ENCODE data around the gene FABP6. TPM values are rescaled to one million over a fixed set of nuclear protein-coding genes. Genes with fewer than 3 reads are reported as not detected.

Gene FABP6
- total RNA-seq, 4 donors from 2014 or later, result 1.0 TPM; not detected in 3

DNA sequence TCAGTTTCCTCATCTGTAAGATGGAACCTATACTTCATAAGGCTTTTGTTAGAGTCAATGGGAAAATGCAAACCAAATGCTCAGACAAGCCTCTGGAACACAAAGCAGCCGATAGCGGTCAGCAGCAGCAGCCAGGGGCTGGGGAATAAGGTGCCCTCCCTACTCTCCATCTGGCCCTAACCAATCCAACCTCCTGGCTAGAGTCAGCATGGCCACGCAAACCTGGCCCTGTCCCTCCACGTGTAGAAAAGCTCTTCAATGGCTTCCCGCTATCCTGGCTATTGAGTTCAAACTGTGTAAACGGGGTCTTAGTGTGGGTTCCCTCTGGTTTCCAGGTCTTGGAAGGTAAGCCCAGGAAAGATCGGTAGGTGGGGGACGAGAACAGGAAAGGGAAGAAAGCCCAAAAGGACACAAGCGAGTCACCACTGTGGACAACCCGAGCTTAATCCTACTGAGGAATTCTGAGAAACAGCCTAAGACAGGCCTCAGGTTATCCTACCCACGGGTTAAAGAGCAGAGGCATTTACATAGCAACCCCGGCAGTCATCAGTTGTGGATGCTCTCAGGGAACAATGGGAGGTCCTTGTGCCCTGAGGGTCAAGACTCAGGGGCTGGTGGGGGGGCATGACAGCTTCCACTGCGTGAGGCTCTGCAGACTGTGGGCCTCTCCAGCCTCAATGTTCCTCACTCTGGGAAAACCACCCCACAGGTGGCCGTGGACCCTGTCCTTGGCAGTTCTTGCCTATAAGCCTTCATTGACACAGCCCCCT is 30.9 kb downstream of the FABP6 start:
- no peak overlapping the region for H3K4me3 ChIP-seq (ENCODE audit: low read depth, poor library complexity, severe bottlenecking)
- DNase-seq (ENCODE audit: low spot score in 2 of 2), result no peak
- intact Hi-C loops (cut with DNase I; ENCODE audit: low total_unique reads), result no loop called here
- 89 to 92% methylated on average over 14 of the region's 14 CpGs for WGBS, 2 donors
- TF ChIP-seq POLR2A (IDR thresholded peaks at IDR 0.05), result no peak
- TF ChIP-seq, protein P1, sequence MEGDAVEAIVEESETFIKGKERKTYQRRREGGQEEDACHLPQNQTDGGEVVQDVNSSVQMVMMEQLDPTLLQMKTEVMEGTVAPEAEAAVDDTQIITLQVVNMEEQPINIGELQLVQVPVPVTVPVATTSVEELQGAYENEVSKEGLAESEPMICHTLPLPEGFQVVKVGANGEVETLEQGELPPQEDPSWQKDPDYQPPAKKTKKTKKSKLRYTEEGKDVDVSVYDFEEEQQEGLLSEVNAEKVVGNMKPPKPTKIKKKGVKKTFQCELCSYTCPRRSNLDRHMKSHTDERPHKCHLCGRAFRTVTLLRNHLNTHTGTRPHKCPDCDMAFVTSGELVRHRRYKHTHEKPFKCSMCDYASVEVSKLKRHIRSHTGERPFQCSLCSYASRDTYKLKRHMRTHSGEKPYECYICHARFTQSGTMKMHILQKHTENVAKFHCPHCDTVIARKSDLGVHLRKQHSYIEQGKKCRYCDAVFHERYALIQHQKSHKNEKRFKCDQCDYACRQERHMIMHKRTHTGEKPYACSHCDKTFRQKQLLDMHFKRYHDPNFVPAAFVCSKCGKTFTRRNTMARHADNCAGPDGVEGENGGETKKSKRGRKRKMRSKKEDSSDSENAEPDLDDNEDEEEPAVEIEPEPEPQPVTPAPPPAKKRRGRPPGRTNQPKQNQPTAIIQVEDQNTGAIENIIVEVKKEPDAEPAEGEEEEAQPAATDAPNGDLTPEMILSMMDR (IDR thresholded peaks at IDR 0.05), result no peak

DNA sequence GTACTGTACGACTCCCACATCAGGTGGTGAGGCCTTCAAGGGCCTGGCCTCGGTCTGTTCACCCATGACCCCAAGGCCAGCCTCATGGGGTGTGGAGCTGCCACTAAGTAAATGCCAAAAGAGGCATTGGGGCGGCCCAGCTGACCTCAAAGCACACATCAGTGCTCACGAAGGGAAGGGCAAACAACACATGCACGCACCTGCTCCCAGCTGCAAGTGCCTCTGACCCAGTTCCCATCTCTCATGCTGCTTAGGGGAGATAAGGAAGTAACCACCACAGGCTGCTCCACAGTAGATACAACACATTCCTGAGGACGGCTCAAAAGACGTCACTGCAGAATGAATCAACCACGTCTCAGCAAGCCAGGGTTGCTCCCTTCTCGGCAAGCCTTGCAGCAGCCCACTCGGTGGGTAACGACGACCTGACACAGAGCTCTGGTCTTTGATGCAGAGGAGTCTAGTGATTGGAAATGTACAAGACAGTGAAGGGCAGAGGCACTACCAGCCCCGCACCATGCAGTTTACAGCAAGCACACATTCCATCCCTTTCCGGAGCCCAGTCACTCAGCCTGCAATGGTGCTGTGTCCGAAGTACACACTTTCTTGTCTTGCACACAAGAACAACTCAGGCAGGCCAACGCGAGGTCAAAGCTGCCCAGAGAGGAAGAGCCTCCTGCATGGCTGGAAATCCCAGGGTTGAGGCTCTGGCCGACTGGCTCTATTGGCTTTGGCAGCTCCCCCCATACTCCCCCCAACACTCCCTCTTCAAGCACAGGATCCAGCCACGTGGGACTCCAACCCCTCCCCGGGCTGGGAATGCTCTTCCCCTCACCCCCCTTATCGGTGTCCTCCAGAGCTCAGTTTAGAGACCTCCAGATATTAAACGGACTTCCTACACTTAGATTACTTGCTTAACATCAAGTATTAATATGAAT is 31.8 kb downstream of the FABP6 start:
- TF ChIP-seq, protein P1 (IDR thresholded peaks at IDR 0.05), result no peak
- TF ChIP-seq POLR2A (IDR thresholded peaks at IDR 0.05), result no peak
- no peak overlapping the region for H3K4me3 ChIP-seq (ENCODE audit: low read depth, poor library complexity, severe bottlenecking)
- intact Hi-C loops (cut with DNase I; ENCODE audit: low total_unique reads), result no loop called here
- 86% methylated on average over 22 of the region's 22 CpGs for WGBS, 2 donors
- DNase-seq (ENCODE audit: low spot score in 2 of 2), result no peak

DNA sequence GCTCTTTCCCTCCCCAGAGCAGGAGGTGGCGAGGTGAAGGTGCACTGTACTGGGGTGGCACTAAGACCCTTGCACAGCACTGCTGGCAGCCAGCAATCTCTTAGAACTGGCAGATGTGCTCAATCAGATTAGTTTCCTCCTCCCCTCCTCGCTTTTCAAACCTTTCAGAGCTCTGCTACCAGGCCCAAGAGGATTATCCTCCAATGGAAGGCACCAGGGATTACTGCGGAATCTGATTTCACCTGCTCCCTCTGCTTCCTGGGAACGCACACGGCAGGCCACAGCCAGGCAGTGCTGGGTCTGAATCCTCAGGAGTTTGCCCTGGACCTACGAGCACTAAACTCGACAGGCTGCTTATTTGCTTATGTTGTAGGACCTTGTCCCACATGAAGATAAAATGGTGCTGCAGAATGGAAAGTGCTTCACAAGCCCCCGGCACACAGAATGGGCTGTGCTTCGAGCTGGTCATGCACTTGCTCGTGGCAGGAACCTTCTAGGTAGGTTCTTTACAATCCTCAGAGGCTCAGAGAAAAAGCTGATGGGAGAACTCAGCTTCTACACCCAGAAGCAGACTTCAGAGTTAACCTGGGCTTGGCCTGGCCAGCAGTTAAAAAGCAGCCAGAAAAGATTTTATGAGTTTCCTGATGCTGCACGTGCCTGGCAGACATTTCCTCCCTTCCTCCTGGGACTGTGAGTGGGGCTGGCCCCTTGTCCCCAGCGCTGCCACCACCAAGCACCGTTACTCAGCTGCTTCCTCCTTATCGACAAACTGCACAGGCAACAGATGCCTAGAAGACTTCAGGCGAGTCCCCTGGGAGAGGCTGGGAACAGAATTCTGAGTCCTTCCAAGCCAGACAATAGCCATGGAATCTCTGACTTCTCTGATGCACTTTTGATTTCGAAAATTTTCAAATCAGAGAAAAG is 33.1 kb downstream of the FABP6 start:
- WGBS, 2 donors, result 60 to 61% methylated on average over 15 to 16 of the region's 16 CpGs
- no peak for TF ChIP-seq POLR2A (IDR thresholded peaks at IDR 0.05)
- TF ChIP-seq, protein P1 (IDR thresholded peaks at IDR 0.05), result no peak
- no peak overlapping the region for H3K4me3 ChIP-seq (ENCODE audit: low read depth, poor library complexity, severe bottlenecking)
- no peak for DNase-seq (ENCODE audit: low spot score in 2 of 2)
- intact Hi-C loops (cut with DNase I; ENCODE audit: low total_unique reads), result no loop called here

DNA sequence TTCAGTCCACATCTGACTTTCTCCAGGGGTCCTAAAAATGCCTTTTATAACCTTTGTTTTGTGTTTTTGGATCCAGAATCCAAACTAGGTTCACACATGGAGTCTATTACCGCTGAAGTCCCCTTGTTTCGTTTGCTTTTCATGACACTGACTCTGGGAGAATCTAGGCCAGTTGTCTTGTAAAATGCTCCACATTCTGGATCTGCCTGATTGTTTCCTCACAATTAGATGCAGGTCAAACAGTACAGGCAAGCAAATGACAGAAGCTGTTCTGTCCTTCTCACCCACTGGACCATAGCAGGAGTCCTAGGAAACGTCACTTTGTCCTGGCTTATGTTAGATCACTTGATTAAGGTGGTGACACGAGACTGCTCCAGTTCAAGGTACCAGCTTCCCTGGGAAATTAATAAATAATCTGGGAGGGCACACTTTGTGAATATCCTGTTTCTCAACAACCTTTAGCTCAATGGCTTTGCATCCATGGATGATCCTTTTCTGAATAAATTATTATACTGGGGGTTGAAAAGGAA is 34.1 kb downstream of the FABP6 start:
- DNase-seq (ENCODE audit: low spot score in 2 of 2), result no peak
- 70 to 72% methylated on average over 4 of the region's 4 CpGs for WGBS, 2 donors
- H3K4me3 ChIP-seq (ENCODE audit: low read depth, poor library complexity, severe bottlenecking), result no peak overlapping the region
- intact Hi-C loops (cut with DNase I; ENCODE audit: low total_unique reads), result no loop called here
- TF ChIP-seq, protein P1 (IDR thresholded peaks at IDR 0.05), result no peak
- TF ChIP-seq POLR2A (IDR thresholded peaks at IDR 0.05), result no peak

DNA sequence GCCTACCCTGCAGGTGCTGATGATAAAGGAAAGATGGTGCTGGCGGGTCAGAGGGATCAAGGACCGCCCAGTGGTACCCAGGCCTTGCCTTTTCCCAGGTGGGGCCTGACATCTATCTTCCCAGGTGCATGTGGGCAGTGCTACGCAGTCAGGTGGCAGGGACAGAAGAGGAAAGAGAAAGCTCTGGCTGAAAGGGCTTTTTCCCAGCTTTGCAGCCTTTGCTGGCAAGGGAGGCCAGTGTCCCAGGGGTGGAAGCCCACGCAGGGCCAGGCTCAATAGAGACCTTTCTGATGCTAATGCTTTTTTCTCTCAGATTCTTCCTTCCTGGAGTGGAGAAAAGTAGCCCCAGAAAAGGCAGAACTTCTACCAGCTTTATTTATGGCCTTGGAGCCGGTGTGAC is 36.7 kb downstream of the FABP6 start:
- 83 to 89% methylated on average over 5 of the region's 5 CpGs for WGBS, 2 donors
- intact Hi-C loops (cut with DNase I; ENCODE audit: low total_unique reads), result no loop called here
- DNase-seq (ENCODE audit: low spot score in 2 of 2), result no peak
- TF ChIP-seq, protein P1 (IDR thresholded peaks at IDR 0.05), result no peak
- TF ChIP-seq POLR2A (IDR thresholded peaks at IDR 0.05), result no peak
- no peak overlapping the region for H3K4me3 ChIP-seq (ENCODE audit: low read depth, poor library complexity, severe bottlenecking)

Data from lower leg skin (tissue), 4 donors.